GM12872 (cell line): ENCODE measurements around the gene VDR.

Source experiments
- CTCF ChIP-seq: IDR thresholded peaks from 3 replicates; pipeline ENCODE4 v1.5.1; 2011; ENCODE audit warnings: low read depth, mild to moderate bottlenecking, low read length, moderate library complexity; ENCODE audit not compliant: insufficient read depth

VDR gene

GRCh38 chr12:47835006-47835830 is 69.6 kb downstream of the VDR start:
- no peak for TF ChIP-seq CTCF

- no peak for TF ChIP-seq CTCF
Measured at GRCh38 chr12:47834199-47834903, 70.4 kb downstream of the VDR start.

GRCh38 chr12:47833591-47834012 is 71.2 kb downstream of the VDR start:
- TF ChIP-seq CTCF, result no peak

- TF ChIP-seq CTCF, result no peak
Measured at GRCh38 chr12:47832263-47832933, 72.4 kb downstream of the VDR start.

GRCh38 chr12:47829584-47829983 is 75.2 kb downstream of the VDR start:
- TF ChIP-seq CTCF, result no peak

- no peak for TF ChIP-seq CTCF
Measured at GRCh38 chr12:47828976-47829482, 75.8 kb downstream of the VDR start.
